H54 (cell line): ENCODE results near the gene PRKCB.
"Not testable (repeated sequence)": the region's sequence is repeated elsewhere in the genome, so short reads cannot be mapped to it uniquely, and the experiment has no call there.

ENCODE experiments used
- DNase-seq: peaks from one replicate; pipeline ENCODE4 v3.0.0; 2011; ENCODE audit warnings: low spot score, mixed read lengths; ENCODE audit not compliant: insufficient read length
- FAIRE-seq: peaks from 3 replicates; lab custom pipeline; 2011; peaks lifted over from hg19 to GRCh38; lab: Jason Lieb, UNC
- POLR2A ChIP-seq: IDR thresholded peaks from 2 replicates; pipeline ENCODE4 v1.6.1; 2011; ENCODE audit warnings: low read depth, mild to moderate bottlenecking, low read length

Gene PRKCB

GRCh38 chr16:24204150-24204665 is 368.4 kb downstream of the PRKCB start:
- DNase-seq (no peak), FAIRE-seq (no peak)
- no peak for TF ChIP-seq POLR2A

- TF ChIP-seq POLR2A, result no peak
- DNase-seq (no peak), FAIRE-seq (no peak)
Observed at GRCh38 chr16:24206926-24207325, 371.1 kb downstream of the PRKCB start.

GRCh38 chr16:24208710-24209109 is 372.9 kb downstream of the PRKCB start:
- DNase-seq, result no peak
- FAIRE-seq, result no peak
- TF ChIP-seq POLR2A, result no peak

- TF ChIP-seq POLR2A, result no peak
- no peak for DNase-seq
- FAIRE-seq, result no peak
Observed at GRCh38 chr16:24214992-24215391, 379.2 kb downstream of the PRKCB start.

- DNase-seq (no peak), FAIRE-seq (no peak)
- no peak for TF ChIP-seq POLR2A
Observed at GRCh38 chr16:24216961-24217360, 381.2 kb downstream of the PRKCB start.

- no peak for FAIRE-seq
- TF ChIP-seq POLR2A, result no peak
- DNase-seq, result no peak
Observed at GRCh38 chr16:24217461-24217860, 381.7 kb downstream of the PRKCB start.

GRCh38 chr16:24218299-24218698 is 382.5 kb downstream of the PRKCB start:
- no peak for DNase-seq
- TF ChIP-seq POLR2A, result no peak
- FAIRE-seq, result no peak

- TF ChIP-seq POLR2A, result no peak
- DNase-seq (no peak), FAIRE-seq (no peak)
Observed at GRCh38 chr16:24221219-24221618, 385.4 kb downstream of the PRKCB start.

GRCh38 chr16:24228514-24228913 is 392.7 kb downstream of the PRKCB start:
- TF ChIP-seq POLR2A, result no peak
- DNase-seq, result no peak
- no peak for FAIRE-seq

GRCh38 chr16:24232936-24233335 is 397.2 kb downstream of the PRKCB start:
- DNase-seq, result no peak
- FAIRE-seq, result no peak
- no peak for TF ChIP-seq POLR2A

- FAIRE-seq (no peak), DNase-seq (no peak)
- no peak for TF ChIP-seq POLR2A
Observed at GRCh38 chr16:24234737-24235136, 399.0 kb downstream of the PRKCB start.

GRCh38 chr16:24235806-24236205 is 400.0 kb downstream of the PRKCB start:
- DNase-seq (no peak), FAIRE-seq (no peak)
- TF ChIP-seq POLR2A, result no peak

- not testable (repeated sequence) for FAIRE-seq, DNase-seq
Observed at GRCh38 chr16:24238846-24239245, 403.1 kb downstream of the PRKCB start.

- no peak for FAIRE-seq
- no peak for TF ChIP-seq POLR2A
Observed at GRCh38 chr16:24246911-24247607, 411.3 kb downstream of the PRKCB start.

GRCh38 chr16:24253192-24253591 is 417.4 kb downstream of the PRKCB start:
- DNase-seq, result peak; percentile 11
- FAIRE-seq, result no peak
- no peak for TF ChIP-seq POLR2A

More at GRCh38 chr16:24246911-24247607, 411.3 kb downstream of the PRKCB start:
- DNase-seq, result no peak
